ENCODE data around the gene MED27.

- TF ChIP-seq CTCF (conservative IDR thresholded peaks at IDR 0.05) (no peak), ZFX (IDR thresholded peaks at IDR 0.05) (no peak)
Measured at GRCh38 chr9:131959056-131959455, 120.6 kb downstream of the MED27 start.

Data from C4-2B (cell line).